Kidney glomerular epithelial cell (primary cell): ENCODE measurements around the gene DACH1.

Experiments used
- DNase-seq: peaks from one replicate; lab custom pipeline; 2025; lab: John Stamatoyannopoulos, UW

The DACH1 gene

GRCh38 chr13:71774863-71775262, 92.1 kb downstream of the DACH1 start:
- DNase-seq, result no peak

DNA sequence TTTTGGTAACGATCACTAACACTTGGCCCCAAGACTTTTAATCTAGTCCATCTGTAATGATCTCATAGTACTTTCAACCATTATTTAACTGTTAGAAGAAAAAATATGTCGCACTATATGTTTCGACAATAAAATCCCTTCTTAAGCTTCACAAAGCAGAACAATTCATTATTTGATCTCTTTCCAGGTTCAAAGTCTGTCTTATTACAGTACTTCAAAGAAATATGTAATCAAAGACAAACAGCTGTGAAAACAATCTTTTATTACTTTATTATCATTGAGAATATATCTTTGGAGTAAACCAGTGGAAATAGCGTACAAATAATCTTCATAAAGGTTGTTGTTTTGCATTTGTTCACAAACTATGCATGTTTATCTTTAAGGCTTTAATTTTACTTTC, 93.5 kb downstream of the DACH1 start:
- no peak for DNase-seq

DNA sequence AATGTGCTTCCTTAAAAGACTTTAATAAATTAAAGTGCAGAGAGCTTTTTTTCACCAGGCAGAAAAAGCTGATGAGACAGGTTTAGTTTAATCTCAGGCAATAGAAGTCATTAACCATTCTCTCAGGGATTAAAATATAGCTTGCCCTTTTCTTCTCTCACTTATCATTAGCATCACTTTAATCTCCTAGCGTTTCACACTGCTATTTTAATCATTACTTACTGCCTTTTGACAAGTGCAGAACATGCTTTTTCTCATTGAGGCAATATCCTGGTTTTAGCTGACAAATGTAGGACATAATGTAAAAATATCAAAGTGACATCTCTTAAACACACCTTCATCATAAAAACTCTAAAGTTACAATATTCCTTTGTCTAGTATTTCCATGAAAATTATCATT, 94.6 kb downstream of the DACH1 start:
- DNase-seq, result no peak

- no peak for DNase-seq
These were observed 95.9 kb downstream of the DACH1 start for GRCh38 chr13:71771144-71771543.

- DNase-seq, result peak; percentile 5
These were observed 96.3 kb downstream of the DACH1 start for GRCh38 chr13:71770710-71771109.

- no peak for DNase-seq
These were observed 98.1 kb downstream of the DACH1 start for GRCh38 chr13:71768881-71769280.

DNA sequence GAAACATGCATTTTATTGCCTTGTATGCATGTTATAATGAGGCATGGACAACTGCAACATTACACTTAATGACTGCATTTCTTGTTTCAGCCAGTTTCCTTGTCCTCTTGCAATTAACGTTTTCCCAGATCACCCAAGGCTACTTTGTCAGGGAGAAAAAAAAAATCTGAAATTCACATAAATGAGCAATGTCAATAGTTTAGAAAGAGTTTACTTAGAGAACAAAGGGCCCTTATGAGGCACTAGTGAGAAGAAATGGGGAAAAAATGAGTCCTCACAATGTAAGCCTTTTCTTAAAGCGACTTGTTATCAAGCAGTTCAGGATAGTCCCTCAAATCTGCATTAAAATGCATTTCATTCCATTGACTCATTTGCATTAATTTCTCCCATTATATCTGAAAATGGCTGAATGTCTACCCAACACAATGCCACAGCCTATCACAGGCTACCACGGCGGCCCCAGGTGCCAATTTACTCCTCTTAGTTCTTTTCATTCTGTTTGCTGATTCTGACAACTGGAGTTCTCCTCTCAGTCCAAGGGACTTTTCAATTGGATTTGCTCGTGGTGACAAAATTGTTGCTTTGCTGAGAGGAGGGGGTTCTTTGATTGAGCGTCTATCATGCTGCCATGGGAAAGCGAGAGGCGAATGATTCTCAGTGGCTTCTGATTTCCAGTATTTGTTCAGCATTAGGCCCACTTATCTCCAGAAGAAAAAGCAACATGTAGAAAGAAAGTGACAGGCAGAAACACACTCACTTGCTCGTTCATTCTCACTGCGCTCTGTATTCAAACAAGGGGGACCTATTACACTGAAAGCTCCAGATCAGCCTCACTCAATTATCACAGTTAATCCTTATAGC, 107.1 kb downstream of the DACH1 start:
- no peak for DNase-seq

DNA sequence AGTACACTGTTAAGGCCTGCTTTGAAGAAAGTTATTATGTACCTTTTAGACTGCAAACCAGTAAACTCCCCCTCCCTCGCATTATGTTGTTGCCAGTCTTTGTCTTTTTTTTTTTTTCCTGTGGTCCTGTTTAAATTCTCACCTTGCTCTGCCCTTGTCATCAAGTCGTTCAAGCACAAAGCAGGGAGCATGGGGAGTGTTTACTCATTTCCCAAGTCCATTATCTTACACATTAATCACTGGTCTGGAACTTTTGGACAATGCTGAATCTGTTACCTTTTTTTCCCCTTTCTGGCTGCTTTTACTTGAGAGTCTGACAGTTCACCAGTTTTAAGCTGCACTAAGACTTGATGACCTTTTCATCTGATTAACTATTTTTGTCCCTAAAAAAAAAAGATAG, 108.2 kb downstream of the DACH1 start:
- DNase-seq, result peak; percentile 27

DNA sequence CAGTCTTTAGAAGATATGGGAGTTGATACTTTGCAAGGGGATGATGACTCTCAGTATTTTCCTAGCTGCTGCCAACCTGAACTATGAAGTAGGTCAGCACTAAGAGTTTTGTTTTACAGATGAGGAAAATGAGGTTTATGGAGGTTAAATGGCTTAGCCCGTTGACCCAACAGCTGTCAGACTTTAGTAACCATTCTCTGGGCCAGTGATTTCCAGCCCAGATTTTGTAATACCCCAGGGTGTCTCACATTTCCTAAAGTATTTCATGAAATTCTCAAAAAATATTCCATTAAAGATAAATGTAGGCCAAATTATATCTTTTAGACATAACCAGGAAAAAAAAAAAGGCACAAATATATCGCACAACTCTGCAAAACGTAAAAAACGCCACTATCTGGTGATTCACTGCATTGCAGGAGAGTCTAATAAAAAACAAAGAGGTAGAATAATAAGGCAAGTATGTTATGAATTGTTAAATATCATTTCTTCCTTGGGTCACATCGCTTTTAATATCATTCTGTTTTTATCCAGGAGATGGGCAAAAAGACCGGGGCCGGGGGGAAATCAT, 112.5 kb downstream of the DACH1 start:
- DNase-seq, result no peak

GRCh38 chr13:71752775-71753513, 114.1 kb downstream of the DACH1 start:
- no peak for DNase-seq

DNA sequence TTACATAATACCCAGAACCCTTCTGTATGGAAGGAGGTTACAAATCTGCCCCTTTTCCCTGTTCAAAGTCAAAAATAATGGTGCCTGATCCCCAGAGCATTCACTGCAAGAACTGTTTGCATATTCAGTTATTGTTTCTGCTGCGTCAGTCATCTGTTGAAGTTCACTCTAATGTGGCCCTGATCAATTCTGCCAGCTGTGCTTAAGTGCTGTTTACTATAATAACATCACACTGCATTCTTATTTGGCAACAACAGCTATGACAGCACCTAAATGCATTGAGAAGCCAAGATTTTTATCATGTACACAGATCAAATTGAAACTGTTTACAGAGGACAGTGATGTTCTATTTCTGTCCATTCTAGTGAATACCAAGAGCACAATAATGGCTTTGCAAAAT, 115.9 kb downstream of the DACH1 start:
- DNase-seq, result no peak

DNA sequence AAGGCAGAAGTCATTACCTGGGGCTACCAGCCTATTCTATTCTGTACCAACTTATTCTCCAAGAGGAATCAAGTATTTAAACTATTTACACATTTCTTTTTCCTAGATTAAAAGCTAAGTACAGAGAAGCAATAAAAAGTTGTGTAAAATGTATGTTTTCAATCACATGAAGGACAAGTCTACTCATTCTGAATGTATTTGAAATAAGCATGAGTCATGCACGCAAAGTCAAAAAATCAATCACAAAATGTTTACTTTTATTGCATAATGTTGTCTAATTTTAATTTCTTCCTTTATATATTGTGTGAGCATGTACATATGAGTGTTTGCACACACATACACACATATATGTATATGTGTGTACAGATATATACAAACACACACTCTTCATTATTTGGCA, 136.7 kb downstream of the DACH1 start:
- no peak for DNase-seq

- DNase-seq, result no peak
These were observed 137.6 kb downstream of the DACH1 start for GRCh38 chr13:71729441-71729840.

- DNase-seq, result no peak
These were observed 139.3 kb downstream of the DACH1 start for GRCh38 chr13:71727662-71728061.

DNA sequence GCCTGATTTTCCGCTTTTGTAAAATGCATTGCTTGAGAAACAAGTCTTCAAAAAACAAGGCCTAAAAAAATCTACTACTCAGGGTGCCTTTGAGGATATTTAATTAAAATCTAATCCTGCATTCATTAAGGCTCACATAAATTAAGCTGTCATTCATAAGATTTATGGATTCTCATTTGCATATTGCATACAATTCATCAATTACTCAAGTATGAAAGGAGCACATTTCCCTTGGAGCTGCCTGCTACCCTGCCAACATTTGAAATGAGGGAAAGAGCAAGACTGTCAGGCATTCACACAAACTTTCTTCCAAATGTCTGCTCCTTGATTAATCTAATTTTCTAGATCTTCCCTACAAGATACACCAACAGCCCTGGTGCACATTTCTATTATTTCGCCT, 140.0 kb downstream of the DACH1 start:
- no peak for DNase-seq

GRCh38 chr13:71722206-71722605, 144.8 kb downstream of the DACH1 start:
- DNase-seq, result no peak

DNA sequence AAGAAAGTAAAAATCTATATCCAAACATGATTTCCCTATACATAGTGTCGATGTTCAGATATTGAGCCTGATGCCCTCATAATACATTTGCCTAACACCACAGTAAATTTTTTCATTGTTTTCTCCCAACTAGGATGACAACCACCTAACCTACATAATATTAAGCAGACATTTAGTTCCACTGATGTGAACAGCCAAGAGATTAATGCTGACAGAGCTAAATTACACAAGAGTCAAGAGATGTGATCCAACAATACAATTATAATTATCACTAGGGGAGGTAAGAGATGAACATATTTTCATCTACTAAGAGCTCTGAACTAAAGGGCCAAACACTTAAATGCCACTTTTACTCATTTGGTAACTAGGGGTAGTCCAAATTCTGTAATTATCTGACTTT, 145.9 kb downstream of the DACH1 start:
- no peak for DNase-seq

DNA sequence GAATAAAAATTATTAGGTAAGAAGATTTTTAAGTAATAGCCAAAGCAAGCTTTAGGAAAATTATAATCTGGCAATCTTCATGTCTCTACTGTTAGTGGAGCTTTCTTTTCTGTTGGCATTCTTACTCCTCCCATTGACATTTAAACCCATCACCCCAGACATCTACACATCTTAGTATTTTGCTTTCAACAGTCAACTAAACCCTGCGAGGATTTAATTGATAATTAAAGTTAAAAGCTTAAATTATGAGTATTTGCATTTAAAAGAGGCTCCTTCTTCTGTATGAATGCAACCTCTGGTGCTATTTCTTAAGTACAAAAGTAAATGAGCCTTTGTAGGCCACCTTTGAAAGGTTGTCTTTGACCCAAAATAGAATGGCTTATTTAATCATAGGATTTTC, 148.1 kb downstream of the DACH1 start:
- no peak for DNase-seq

GRCh38 chr13:71714802-71715375, 152.1 kb downstream of the DACH1 start:
- no peak for DNase-seq

DNA sequence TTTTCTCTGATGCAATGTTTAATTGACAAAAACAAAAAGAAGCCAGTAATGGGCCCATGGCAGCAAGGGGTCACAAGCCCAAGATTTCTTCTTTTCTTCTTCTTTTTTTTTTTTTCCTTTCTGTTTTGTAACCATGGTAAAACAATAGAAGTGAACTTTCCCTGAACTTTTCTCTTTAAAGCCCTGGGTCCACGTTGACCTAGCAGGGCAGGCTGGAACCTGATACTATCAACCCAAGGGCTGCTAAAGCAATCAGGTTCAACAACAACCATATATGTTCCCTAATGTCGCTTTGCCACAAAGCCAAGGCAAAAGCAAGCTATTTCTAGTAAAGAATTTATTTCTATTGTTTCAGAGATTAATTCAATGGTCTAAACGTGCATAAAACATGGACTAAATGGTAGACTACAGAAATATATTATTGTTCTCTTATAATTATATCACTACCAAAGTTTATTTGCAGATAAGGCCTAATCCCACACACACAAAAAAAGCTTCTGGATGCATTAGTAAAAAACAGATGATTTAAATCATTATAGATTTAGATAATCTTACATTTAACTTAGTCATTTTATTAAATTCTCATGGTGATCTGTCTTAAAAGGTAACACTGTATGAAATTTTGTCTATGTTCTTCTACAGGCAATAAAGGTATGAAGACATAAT, 153.9 kb downstream of the DACH1 start:
- no peak for DNase-seq

DNA sequence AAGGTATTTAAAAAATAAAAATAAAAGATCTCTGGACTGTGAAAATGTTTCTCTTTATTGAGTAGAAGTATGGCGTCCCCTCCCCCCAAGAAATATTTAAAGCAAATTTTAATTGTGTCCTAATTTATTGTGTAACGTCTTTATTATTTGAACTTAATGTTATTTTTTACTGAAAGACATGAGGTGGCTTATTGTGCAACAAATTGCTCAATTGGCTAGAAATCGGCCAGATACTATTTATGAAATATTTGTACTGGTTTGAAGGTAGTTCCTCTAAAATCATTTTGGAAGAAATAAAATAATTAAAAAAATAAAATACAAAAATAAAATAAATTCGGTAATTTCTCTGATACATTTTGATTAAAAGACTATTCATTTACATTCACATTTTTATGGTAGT, 162.3 kb downstream of the DACH1 start:
- DNase-seq, result no peak

- no peak for DNase-seq
These were observed 163.9 kb downstream of the DACH1 start for GRCh38 chr13:71703138-71703537.
